Renal cortex interstitium (tissue), 11 donors: Measurements from ENCODE around the gene TMEM35A. TPM values are rescaled to one million over a fixed set of nuclear protein-coding genes. Genes with fewer than 3 reads are reported as not detected.

Experiments used
- DNase-seq, 11 donors: peaks; one replicate each; pipeline ENCODE4 v3.0.0-alpha.2; 2013; ENCODE audit warnings: low read depth in 9 of 11, low spot score in 4 of 11; ENCODE audit errors: extremely low read depth in 1 of 11
- polyA plus RNA-seq, 3 donors: library from polyadenylated mRNA; unstranded; fragments of 120-200 nt; gene quantifications; one replicate each; pipeline ENCODE4 v1.2.1, GENCODE V29; 2013; ENCODE audit not compliant: insufficient read length in 3 of 3

Gene TMEM35A
- polyA plus RNA-seq, 3 donors: 8.1 to 9.3 (median 8.9) TPM

GRCh38 chrX:101097546-101098453 is 19.1 kb downstream of the TMEM35A start, which contains the start of gene CENPI:
Gene CENPI, plus strand, starts transcription at chrX:101098204. Its CDS starts 2,867 bp downstream, at chrX:101101071.
- peak; percentile 68 to 89 (median 84) for DNase-seq

DNA sequence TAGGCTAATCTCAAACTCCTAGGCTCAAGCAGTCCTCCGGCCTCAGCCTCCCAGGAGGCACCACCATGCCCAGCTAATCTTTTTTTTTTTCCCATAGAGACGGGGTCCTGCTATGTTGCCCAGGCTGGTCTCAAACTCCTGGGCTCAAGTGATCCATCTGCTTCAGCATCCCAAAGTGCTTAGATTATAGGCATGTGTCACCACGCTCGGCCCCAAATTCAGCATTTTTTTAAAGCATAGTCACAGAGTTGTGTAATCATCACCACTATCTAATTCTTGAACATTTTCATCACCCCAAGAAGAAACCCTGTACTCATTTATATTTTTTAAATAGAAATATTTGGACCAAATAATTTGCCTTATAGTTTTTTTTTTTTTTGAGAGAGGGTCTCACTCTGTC is 29.6 kb downstream of the TMEM35A start:
- no peak for DNase-seq

DNA sequence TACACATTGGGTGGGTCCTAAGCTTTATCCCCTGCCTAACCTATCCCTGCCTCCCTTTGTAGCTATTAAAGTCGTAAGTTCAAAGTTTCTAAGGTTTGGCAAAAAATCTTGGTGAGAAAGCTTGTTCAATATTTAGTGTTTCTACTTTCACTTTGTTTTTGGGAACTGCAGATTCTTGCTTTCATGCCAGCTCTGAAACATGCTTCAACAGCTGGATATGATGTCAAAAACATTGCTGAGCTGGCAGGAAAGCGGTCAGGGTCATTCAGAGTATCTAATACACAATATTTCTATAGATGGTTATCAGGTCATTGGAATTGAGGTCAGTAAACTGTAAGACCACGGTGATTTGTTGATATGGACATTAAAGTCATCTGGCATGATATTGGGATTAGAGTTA is 39.0 kb downstream of the TMEM35A start:
- no peak for DNase-seq

GRCh38 chrX:101136235-101136634 is 57.6 kb downstream of the TMEM35A start:
- DNase-seq: no peak

Other genes starting within 250 kb of the TMEM35A start
- under 1 TPM; 0.69 to 0.90 (median 0.79) TPM for gene NOX1, start 204.5 kb upstream of the TMEM35A start, polyA plus RNA-seq
- gene XKRX, start 150.0 kb upstream of the TMEM35A start, polyA plus RNA-seq: under 1 TPM; 0.27 to 0.39 (median 0.31) TPM
- gene ARL13A, start 109.2 kb upstream of the TMEM35A start, polyA plus RNA-seq: under 1 TPM in 2 of 3 donors, not detected in 1; 0.09 to 0.42 TPM
- gene TRMT2B, start 26.8 kb upstream of the TMEM35A start, polyA plus RNA-seq: 10 to 100 TPM; 10.9 to 12.1 (median 11.3) TPM
- 10 to 100 TPM in 1 of 3 donors, 1 to 10 TPM in 2; 7.4 to 11.4 (median 9.4) TPM for gene CENPI, start 19.3 kb downstream of the TMEM35A start, polyA plus RNA-seq
- 1 to 10 TPM; 1.6 to 2.7 (median 1.6) TPM for gene DRP2, start 140.9 kb downstream of the TMEM35A start, polyA plus RNA-seq
- gene TAF7L, start 212.5 kb downstream of the TMEM35A start, polyA plus RNA-seq: under 1 TPM; 0.45 to 0.62 (median 0.57) TPM